B cell (primary cell): ENCODE data around the gene ERC1.

Experiments
- EZH2 ChIP-seq: IDR thresholded peaks from 2 replicates; pipeline ENCODE4 v1.6.1; 2012; ENCODE audit warnings: borderline replicate concordance, low read depth, mild to moderate bottlenecking, moderate library complexity, low read length; ENCODE audit not compliant: insufficient read depth, poor library complexity, severe bottlenecking
- TF ChIP-seq, protein P1 (sequence below): fragments of 200-600 bp; IDR thresholded peaks from one replicate; pipeline ENCODE4 v1.8.0; 2022; ENCODE audit warnings: antibody characterized with exemption, mild to moderate bottlenecking

DNA sequence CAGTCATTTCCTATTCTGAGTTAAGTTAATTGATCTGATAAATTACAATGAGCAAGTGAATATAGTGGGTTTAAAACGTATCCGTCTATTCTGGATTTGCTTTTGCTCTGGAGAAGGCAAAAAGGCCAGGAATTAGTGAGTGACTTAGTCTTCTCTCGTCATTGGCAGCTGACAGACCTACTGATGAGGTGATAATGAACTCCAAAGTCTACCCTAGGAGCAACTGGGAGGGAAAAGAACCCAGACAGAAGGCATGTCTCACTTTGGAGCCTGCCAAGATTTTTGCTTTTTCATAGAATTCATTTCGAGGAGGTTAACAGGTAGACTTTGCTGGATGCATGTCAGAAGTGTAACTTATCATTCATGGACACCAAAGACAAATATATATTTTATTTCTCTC is 333.1 kb downstream of the ERC1 start:
- TF ChIP-seq, protein P1, sequence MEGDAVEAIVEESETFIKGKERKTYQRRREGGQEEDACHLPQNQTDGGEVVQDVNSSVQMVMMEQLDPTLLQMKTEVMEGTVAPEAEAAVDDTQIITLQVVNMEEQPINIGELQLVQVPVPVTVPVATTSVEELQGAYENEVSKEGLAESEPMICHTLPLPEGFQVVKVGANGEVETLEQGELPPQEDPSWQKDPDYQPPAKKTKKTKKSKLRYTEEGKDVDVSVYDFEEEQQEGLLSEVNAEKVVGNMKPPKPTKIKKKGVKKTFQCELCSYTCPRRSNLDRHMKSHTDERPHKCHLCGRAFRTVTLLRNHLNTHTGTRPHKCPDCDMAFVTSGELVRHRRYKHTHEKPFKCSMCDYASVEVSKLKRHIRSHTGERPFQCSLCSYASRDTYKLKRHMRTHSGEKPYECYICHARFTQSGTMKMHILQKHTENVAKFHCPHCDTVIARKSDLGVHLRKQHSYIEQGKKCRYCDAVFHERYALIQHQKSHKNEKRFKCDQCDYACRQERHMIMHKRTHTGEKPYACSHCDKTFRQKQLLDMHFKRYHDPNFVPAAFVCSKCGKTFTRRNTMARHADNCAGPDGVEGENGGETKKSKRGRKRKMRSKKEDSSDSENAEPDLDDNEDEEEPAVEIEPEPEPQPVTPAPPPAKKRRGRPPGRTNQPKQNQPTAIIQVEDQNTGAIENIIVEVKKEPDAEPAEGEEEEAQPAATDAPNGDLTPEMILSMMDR: no peak
- TF ChIP-seq EZH2: no peak
